Measurements from ENCODE around the gene PATJ.
A peak's percentile ranks its signal among the peaks of the same experiment; 100 is the strongest.

Gene PATJ

DNA sequence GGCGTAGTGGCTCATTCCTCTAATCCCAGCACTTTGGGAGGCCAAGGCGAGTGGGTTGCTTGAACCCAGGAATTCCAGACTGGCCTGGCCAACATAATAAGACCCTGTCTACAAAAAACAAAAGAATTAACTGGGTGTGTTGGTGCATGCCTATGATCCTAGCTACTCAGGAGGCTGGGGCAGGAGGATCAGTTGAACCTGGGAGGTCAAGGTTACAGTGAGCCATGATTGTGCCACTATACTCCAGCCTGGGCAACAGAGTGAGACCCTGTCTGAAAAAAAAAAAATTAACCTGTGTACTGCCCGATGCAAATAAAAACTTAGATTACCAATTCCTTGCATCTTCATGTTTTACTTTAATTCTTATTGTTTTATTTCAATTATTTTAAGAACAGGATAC, 193.2 kb downstream of the PATJ start:
- no peak overlapping the region for H2AFZ ChIP-seq (ENCODE audit: insufficient read depth, low read length, poor library complexity)
- no peaks in the 10 kb centered on the region for H3K9me3 ChIP-seq (ENCODE audit: insufficient read depth, low read depth, low read length)
- H3K4me2 ChIP-seq (ENCODE audit: low read length): no peak overlapping the region
- no peak overlapping the region for H2AK5ac ChIP-seq (ENCODE audit: low read length)
- H2BK12ac ChIP-seq (ENCODE audit: low read length): no peak overlapping the region
- H2BK120ac ChIP-seq (ENCODE audit: insufficient read depth, low read length, poor library complexity): no peak overlapping the region
- H4K12ac ChIP-seq (ENCODE audit: low read depth, low read length): peak overlapping the region; percentile 54
- DNase-seq: no peak
- H3K4me3 ChIP-seq (ENCODE audit: low read depth, low read length): no peak overlapping the region
- WGBS (ENCODE audit: extremely low coverage, insufficient coverage, insufficient read length): no CpG with 5 or more reads among the region's 3 CpGs
- H2BK5ac ChIP-seq (ENCODE audit: low read depth, low read length, poor library complexity): no peak overlapping the region
- H3K9ac ChIP-seq (ENCODE audit: low read length): no peak overlapping the region
- peaks cover 2 to 5% of the 10 kb centered on the region in 2 experiments for H3K36me3 ChIP-seq (ENCODE audit: control insufficient read depth in 1 of 2, insufficient read depth in 2 of 2, low read length in 2 of 2)
- H3K79me2 ChIP-seq (ENCODE audit: control insufficient read depth, insufficient read depth, low read length, poor library complexity): no peaks in the 10 kb centered on the region
- H3K4me1 ChIP-seq (ENCODE audit: control insufficient read depth in 1 of 2, insufficient read depth in 2 of 2, low read length in 2 of 2): peaks cover 0 to 2% of the 10 kb centered on the region in 2 experiments
- H3K18ac ChIP-seq (ENCODE audit: low read length): no peak overlapping the region
- H4K91ac ChIP-seq (ENCODE audit: low read depth, low read length): no peak overlapping the region
- H3K23ac ChIP-seq (ENCODE audit: low read length): no peak overlapping the region
- no peaks in the 10 kb centered on the region for H3K79me1 ChIP-seq (ENCODE audit: low read length)
- H4K8ac ChIP-seq (ENCODE audit: low read depth, low read length): no peak overlapping the region
- no peaks in the 10 kb centered on the region for H3K27me3 ChIP-seq (ENCODE audit: insufficient read depth, low read length)
- H3K4ac ChIP-seq (ENCODE audit: low read depth, low read length): no peak overlapping the region
- H3K14ac ChIP-seq (ENCODE audit: low read length): no peak overlapping the region
- H3K27ac ChIP-seq (ENCODE audit: low read depth, low read length): no peak overlapping the region

DNA sequence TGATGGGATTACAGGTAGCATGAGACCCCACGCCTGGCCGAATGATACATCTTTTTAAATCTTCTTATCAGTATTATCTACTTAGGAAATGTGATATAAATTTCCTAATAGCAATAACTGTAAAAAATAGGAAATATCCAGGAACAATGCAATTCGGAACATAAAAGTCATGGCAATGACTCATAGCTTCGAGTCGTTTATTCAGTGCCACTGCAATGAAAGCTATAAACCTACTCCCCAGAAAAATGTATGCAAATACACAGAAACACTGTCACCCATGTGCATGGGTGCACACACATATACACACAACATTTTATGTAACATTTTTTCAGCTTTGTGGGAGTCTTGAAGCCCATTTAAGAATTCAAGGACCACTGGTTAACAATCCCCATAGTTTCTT, 194.6 kb downstream of the PATJ start:
- H4K12ac ChIP-seq (ENCODE audit: low read depth, low read length): no peak overlapping the region
- no peak overlapping the region for H3K4me2 ChIP-seq (ENCODE audit: low read length)
- H3K4me1 ChIP-seq (ENCODE audit: control insufficient read depth in 1 of 2, insufficient read depth in 2 of 2, low read length in 2 of 2): peaks cover 0 to 2% of the 10 kb centered on the region in 2 experiments
- H2BK5ac ChIP-seq (ENCODE audit: low read depth, low read length, poor library complexity): no peak overlapping the region
- H3K23ac ChIP-seq (ENCODE audit: low read length): no peak overlapping the region
- peaks cover 2 to 4% of the 10 kb centered on the region in 2 experiments for H3K36me3 ChIP-seq (ENCODE audit: control insufficient read depth in 1 of 2, insufficient read depth in 2 of 2, low read length in 2 of 2)
- no peak overlapping the region for H4K8ac ChIP-seq (ENCODE audit: low read depth, low read length)
- no peaks in the 10 kb centered on the region for H3K79me2 ChIP-seq (ENCODE audit: control insufficient read depth, insufficient read depth, low read length, poor library complexity)
- H2BK120ac ChIP-seq (ENCODE audit: insufficient read depth, low read length, poor library complexity): no peak overlapping the region
- H3K9ac ChIP-seq (ENCODE audit: low read length): no peak overlapping the region
- no peak overlapping the region for H3K14ac ChIP-seq (ENCODE audit: low read length)
- no peak overlapping the region for H3K27ac ChIP-seq (ENCODE audit: low read depth, low read length)
- H2AK5ac ChIP-seq (ENCODE audit: low read length): no peak overlapping the region
- no peak overlapping the region for H2BK12ac ChIP-seq (ENCODE audit: low read length)
- no peak overlapping the region for H3K18ac ChIP-seq (ENCODE audit: low read length)
- no peaks in the 10 kb centered on the region for H3K79me1 ChIP-seq (ENCODE audit: low read length)
- no peak overlapping the region for H4K91ac ChIP-seq (ENCODE audit: low read depth, low read length)
- no peaks in the 10 kb centered on the region for H3K27me3 ChIP-seq (ENCODE audit: insufficient read depth, low read length)
- no peak overlapping the region for H3K4me3 ChIP-seq (ENCODE audit: low read depth, low read length)
- WGBS (ENCODE audit: extremely low coverage, insufficient coverage, insufficient read length): no CpG with 5 or more reads among the region's 5 CpGs
- DNase-seq: no peak
- no peak overlapping the region for H2AFZ ChIP-seq (ENCODE audit: insufficient read depth, low read length, poor library complexity)
- H3K9me3 ChIP-seq (ENCODE audit: insufficient read depth, low read depth, low read length): no peaks in the 10 kb centered on the region
- H3K4ac ChIP-seq (ENCODE audit: low read depth, low read length): no peak overlapping the region

DNA sequence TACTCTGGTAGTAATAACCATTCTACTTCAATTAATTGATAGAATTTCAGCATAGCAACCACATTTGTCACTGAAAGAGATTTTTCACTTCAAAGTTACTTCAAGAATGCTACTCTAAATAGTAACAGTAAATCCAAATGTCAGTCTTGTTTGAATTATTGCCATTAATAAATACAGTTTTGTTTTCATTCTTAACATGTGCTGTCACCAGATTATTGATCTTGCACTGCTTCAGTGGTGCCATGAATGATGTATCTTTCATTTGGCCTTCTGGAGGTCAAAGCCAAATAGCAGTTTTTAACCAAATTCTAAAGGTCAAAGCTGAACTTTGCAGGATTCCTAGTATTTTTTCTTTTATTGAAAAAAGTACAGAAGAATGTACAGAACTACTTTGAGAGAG, 199.5 kb downstream of the PATJ start:
- Histone ChIP-seq H3K4me3 (ENCODE audit: low read depth, low read length) (no peak overlapping the region), H3K14ac (ENCODE audit: low read length) (no peak overlapping the region), H4K91ac (ENCODE audit: low read depth, low read length) (no peak overlapping the region), H3K79me1 (ENCODE audit: low read length) (no peaks in the 10 kb centered on the region), H3K4me1 (ENCODE audit: control insufficient read depth in 1 of 2, insufficient read depth in 2 of 2, low read length in 2 of 2) (no peaks in the 10 kb centered on the region), H3K27ac (ENCODE audit: low read depth, low read length) (no peak overlapping the region), H3K36me3 (ENCODE audit: control insufficient read depth in 1 of 2, insufficient read depth in 2 of 2, low read length in 2 of 2) (peaks cover 7 to 8% of the 10 kb centered on the region in 2 experiments), H2BK5ac (ENCODE audit: low read depth, low read length, poor library complexity) (no peak overlapping the region), H3K23ac (ENCODE audit: low read length) (no peak overlapping the region), H2BK120ac (ENCODE audit: insufficient read depth, low read length, poor library complexity) (no peak overlapping the region), H4K12ac (ENCODE audit: low read depth, low read length) (no peak overlapping the region), H2AK5ac (ENCODE audit: low read length) (no peak overlapping the region), H2AFZ (ENCODE audit: insufficient read depth, low read length, poor library complexity) (no peak overlapping the region), H3K79me2 (ENCODE audit: control insufficient read depth, insufficient read depth, low read length, poor library complexity) (no peaks in the 10 kb centered on the region), H3K4me2 (ENCODE audit: low read length) (no peak overlapping the region), H3K9me3 (ENCODE audit: insufficient read depth, low read depth, low read length) (peaks cover 2% of the 10 kb centered on the region), H3K9ac (ENCODE audit: low read length) (no peak overlapping the region), H3K18ac (ENCODE audit: low read length) (no peak overlapping the region), H3K27me3 (ENCODE audit: insufficient read depth, low read length) (no peaks in the 10 kb centered on the region), H2BK12ac (ENCODE audit: low read length) (no peak overlapping the region), H4K8ac (ENCODE audit: low read depth, low read length) (no peak overlapping the region), H3K4ac (ENCODE audit: low read depth, low read length) (no peak overlapping the region)
- no peak for DNase-seq

DNA sequence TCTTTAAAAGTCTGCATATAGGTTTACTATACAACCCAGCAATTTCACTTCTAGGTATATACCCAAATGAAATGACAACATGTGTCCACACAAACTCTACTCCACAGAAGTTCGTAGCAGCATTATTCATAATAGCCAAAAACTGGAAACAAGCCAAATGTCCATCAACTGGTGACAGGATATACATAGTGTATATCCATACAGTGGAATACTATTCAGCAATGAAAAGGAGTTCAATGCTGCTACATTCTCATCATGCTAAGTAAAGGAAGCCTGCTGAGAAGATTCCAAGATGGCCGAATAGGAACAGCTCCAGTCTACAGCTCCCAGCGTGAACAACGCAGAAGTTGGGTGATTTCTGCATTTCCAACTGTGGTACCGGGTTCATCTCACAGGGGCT, 200.6 kb downstream of the PATJ start:
- Histone ChIP-seq H4K8ac (ENCODE audit: low read depth, low read length) (no peak overlapping the region), H3K79me2 (ENCODE audit: control insufficient read depth, insufficient read depth, low read length, poor library complexity) (no peaks in the 10 kb centered on the region), H3K4me2 (ENCODE audit: low read length) (no peak overlapping the region), H3K27me3 (ENCODE audit: insufficient read depth, low read length) (no peaks in the 10 kb centered on the region), H4K91ac (ENCODE audit: low read depth, low read length) (no peak overlapping the region), H3K18ac (ENCODE audit: low read length) (no peak overlapping the region), H3K79me1 (ENCODE audit: low read length) (no peaks in the 10 kb centered on the region), H3K23ac (ENCODE audit: low read length) (no peak overlapping the region), H3K14ac (ENCODE audit: low read length) (no peak overlapping the region), H3K27ac (ENCODE audit: low read depth, low read length) (no peak overlapping the region), H3K36me3 (ENCODE audit: control insufficient read depth in 1 of 2, insufficient read depth in 2 of 2, low read length in 2 of 2) (peaks cover 5 to 8% of the 10 kb centered on the region in 2 experiments), H3K4me1 (ENCODE audit: control insufficient read depth in 1 of 2, insufficient read depth in 2 of 2, low read length in 2 of 2) (no peaks in the 10 kb centered on the region), H2BK120ac (ENCODE audit: insufficient read depth, low read length, poor library complexity) (no peak overlapping the region), H2AK5ac (ENCODE audit: low read length) (no peak overlapping the region), H4K12ac (ENCODE audit: low read depth, low read length) (no peak overlapping the region), H2BK5ac (ENCODE audit: low read depth, low read length, poor library complexity) (no peak overlapping the region), H3K4ac (ENCODE audit: low read depth, low read length) (no peak overlapping the region), H2BK12ac (ENCODE audit: low read length) (no peak overlapping the region), H3K9ac (ENCODE audit: low read length) (no peak overlapping the region), H3K9me3 (ENCODE audit: insufficient read depth, low read depth, low read length) (peaks cover 2% of the 10 kb centered on the region), H3K4me3 (ENCODE audit: low read depth, low read length) (no peak overlapping the region), H2AFZ (ENCODE audit: insufficient read depth, low read length, poor library complexity) (no peak overlapping the region)
- DNase-seq: no peak
- WGBS (ENCODE audit: extremely low coverage, insufficient coverage, insufficient read length): no CpG with 5 or more reads among the region's 5 CpGs

Measured in trophoblast cell (in vitro differentiated cells and primary cell).